SU-DHL-6 (cell line): Measurements from ENCODE around the gene CELSR1.

Source experiments
- H2AFZ ChIP-seq: fragments of 200-600 bp; sonication (generic); 2 replicates; pipeline ENCODE4 v1.6.1; 2014; ENCODE audit warnings: low read depth, mild to moderate bottlenecking, moderate library complexity, mixed read lengths, antibody characterized with exemption, low read length; ENCODE audit not compliant: severe bottlenecking
- H3F3A ChIP-seq: fragments of 200-600 bp; shearing (Covaris generic); 2 replicates; pipeline ENCODE4 v1.6.0; 2016; ENCODE audit warnings: antibody characterized with exemption, mild to moderate bottlenecking; ENCODE audit not compliant: insufficient read depth
- H3K27ac ChIP-seq: fragments of 200-600 bp; sonication (generic); 2 replicates; pipeline ENCODE4 v1.5.1; 2016; ENCODE audit warnings: low read depth, mild to moderate bottlenecking, low read length, moderate library complexity, mixed read lengths
- H3K27me3 ChIP-seq: fragments of 200-600 bp; sonication (generic), shearing (Covaris generic); 2 replicates; pipeline ENCODE4 v1.6.0; 2014; ENCODE audit warnings: mild to moderate bottlenecking, low read length
- H3K36me3 ChIP-seq: fragments of 200-600 bp; sonication (generic); 2 replicates; pipeline ENCODE4 v1.6.1; 2014; ENCODE audit warnings: mild to moderate bottlenecking, low read length, mixed read lengths
- H3K4me2 ChIP-seq: fragments of 300-600, 200-600 bp; shearing (Covaris generic), sonication (generic); 2 replicates; pipeline ENCODE4 v1.6.0; 2014; ENCODE audit warnings: low read length, low read depth, mild to moderate bottlenecking; ENCODE audit not compliant: poor library complexity, severe bottlenecking
- H3K4me3 ChIP-seq: fragments of 200-600 bp; sonication (generic); 2 replicates; pipeline ENCODE4 v1.5.1; 2014; ENCODE audit warnings: antibody characterized with exemption, low read length, mild to moderate bottlenecking, mixed read lengths; ENCODE audit not compliant: insufficient read depth, poor library complexity, severe bottlenecking
- H3K79me2 ChIP-seq: fragments of 200-600 bp; sonication (generic); 2 replicates; pipeline ENCODE4 v1.6.1; 2014; ENCODE audit warnings: mild to moderate bottlenecking, low read length, moderate library complexity; ENCODE audit not compliant: insufficient read depth
- H3K9ac ChIP-seq: fragments of 200-600 bp; sonication (generic); 2 replicates; pipeline ENCODE4 v1.7.0; 2014; ENCODE audit warnings: mild to moderate bottlenecking, low read length
- H3K9me2 ChIP-seq: fragments of 200-600 bp; sonication (generic); replicated peaks from 2 replicates; pipeline ENCODE4 v1.6.1; 2014; ENCODE audit warnings: low read length; ENCODE audit not compliant: insufficient read depth
- H3K9me3 ChIP-seq: fragments of 200-600 bp; sonication (generic); 2 replicates; pipeline ENCODE4 v1.6.1; 2014; ENCODE audit warnings: low read length, mixed read lengths; ENCODE audit not compliant: insufficient read depth
- H4K20me1 ChIP-seq: fragments of 200-600 bp; sonication (generic); 2 replicates; pipeline ENCODE4 v1.6.1; 2014; ENCODE audit warnings: low read depth, mild to moderate bottlenecking, antibody characterized with exemption, low read length, moderate library complexity, mixed read lengths
- CTCF ChIP-seq: fragments of 200-600 bp; sonication (generic); IDR thresholded peaks from one replicate; pipeline ENCODE4 v1.5.1; 2017; ENCODE audit warnings: antibody characterized with exemption, mild to moderate bottlenecking, low read length, moderate library complexity; ENCODE audit not compliant: insufficient read depth, poor library complexity, severe bottlenecking
- EZH2phosphoT487 ChIP-seq: fragments of 200-600 bp; sonication (generic), shearing (Covaris generic); conservative IDR thresholded peaks from 2 replicates; pipeline ENCODE4 v1.6.1; 2018; ENCODE audit warnings: mild to moderate bottlenecking, antibody characterized with exemption, low read length, moderate library complexity, mixed read lengths

Gene CELSR1

GRCh38 chr22:46542011-46542985 is 4.9 kb upstream of the CELSR1 start:
- H3F3A ChIP-seq, result no peaks in the 10 kb centered on the region
- H3K4me2 ChIP-seq, result no peak overlapping the region

GRCh38 chr22:46541536-46541935 is 4.1 kb upstream of the CELSR1 start:
- Histone ChIP-seq H3K27me3 (no peaks in the 10 kb centered on the region), H4K20me1 (no peaks in the 10 kb centered on the region), H3K4me2 (no peak overlapping the region), H3K9me3 (no peaks in the 10 kb centered on the region), H2AFZ (no peak overlapping the region), H3K27ac (no peak overlapping the region), H3K36me3 (no peaks in the 10 kb centered on the region), H3F3A (no peaks in the 10 kb centered on the region), H3K9me2 (no peaks in the 10 kb centered on the region), H3K9ac (no peak overlapping the region), H3K79me2 (no peaks in the 10 kb centered on the region), H3K4me3 (no peak overlapping the region)
- TF ChIP-seq EZH2phosphoT487, result no peak
- no peak for TF ChIP-seq CTCF

More at GRCh38 chr22:46542011-46542985, 4.9 kb upstream of the CELSR1 start:
- TF ChIP-seq CTCF (peak; percentile 92), EZH2phosphoT487 (no peak)
- no peak overlapping the region for H3K4me3 ChIP-seq
- no peaks in the 10 kb centered on the region for H3K9me2 ChIP-seq
- no peaks in the 10 kb centered on the region for H3K9me3 ChIP-seq
- H3K79me2 ChIP-seq, result no peaks in the 10 kb centered on the region
- H3K9ac ChIP-seq, result no peak overlapping the region
- H2AFZ ChIP-seq, result no peak overlapping the region
- no peaks in the 10 kb centered on the region for H4K20me1 ChIP-seq
- H3K27ac ChIP-seq, result no peak overlapping the region
- no peaks in the 10 kb centered on the region for H3K36me3 ChIP-seq
- no peaks in the 10 kb centered on the region for H3K27me3 ChIP-seq

- Histone ChIP-seq H3K27me3 (no peaks in the 10 kb centered on the region), H3K4me2 (no peak overlapping the region), H4K20me1 (no peaks in the 10 kb centered on the region), H3K9me2 (no peaks in the 10 kb centered on the region), H3F3A (no peaks in the 10 kb centered on the region), H3K9me3 (no peaks in the 10 kb centered on the region), H3K36me3 (no peaks in the 10 kb centered on the region), H3K27ac (no peak overlapping the region), H3K79me2 (no peaks in the 10 kb centered on the region), H3K4me3 (no peak overlapping the region), H3K9ac (no peak overlapping the region), H2AFZ (no peak overlapping the region)
- TF ChIP-seq CTCF, result no peak
- TF ChIP-seq EZH2phosphoT487, result no peak
Observed at GRCh38 chr22:46540874-46541273, 3.5 kb upstream of the CELSR1 start.
